GM12801 (cell line): ENCODE results near the gene STK32B.

ENCODE experiments used
- TF ChIP-seq, protein P1 (sequence below): IDR thresholded peaks from one replicate; pipeline ENCODE4 v1.5.1; 2011; ENCODE audit warnings: control low read depth; ENCODE audit not compliant: insufficient read length; ENCODE audit errors: extremely low read depth

Gene STK32B

DNA sequence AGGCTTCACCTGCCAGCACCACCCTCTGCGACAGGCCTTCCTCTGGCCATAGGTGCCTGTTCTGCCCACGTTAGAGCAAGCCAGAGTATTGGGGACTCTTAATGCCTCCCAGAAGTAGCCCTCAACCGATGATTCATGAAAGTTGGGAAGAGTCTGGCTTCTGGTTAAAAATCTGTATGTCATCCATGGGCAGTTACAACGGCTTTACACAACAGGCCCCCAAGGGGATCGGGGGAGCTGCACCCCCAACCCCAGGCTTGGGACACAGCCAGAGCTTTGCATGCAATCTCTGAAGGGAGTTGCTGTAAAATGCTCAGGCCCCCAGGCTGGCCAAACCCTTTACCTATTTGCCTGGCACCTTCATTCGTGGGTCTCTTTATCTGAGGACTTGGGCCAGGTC is 26.6 kb upstream of the STK32B start:
- TF ChIP-seq, protein P1, sequence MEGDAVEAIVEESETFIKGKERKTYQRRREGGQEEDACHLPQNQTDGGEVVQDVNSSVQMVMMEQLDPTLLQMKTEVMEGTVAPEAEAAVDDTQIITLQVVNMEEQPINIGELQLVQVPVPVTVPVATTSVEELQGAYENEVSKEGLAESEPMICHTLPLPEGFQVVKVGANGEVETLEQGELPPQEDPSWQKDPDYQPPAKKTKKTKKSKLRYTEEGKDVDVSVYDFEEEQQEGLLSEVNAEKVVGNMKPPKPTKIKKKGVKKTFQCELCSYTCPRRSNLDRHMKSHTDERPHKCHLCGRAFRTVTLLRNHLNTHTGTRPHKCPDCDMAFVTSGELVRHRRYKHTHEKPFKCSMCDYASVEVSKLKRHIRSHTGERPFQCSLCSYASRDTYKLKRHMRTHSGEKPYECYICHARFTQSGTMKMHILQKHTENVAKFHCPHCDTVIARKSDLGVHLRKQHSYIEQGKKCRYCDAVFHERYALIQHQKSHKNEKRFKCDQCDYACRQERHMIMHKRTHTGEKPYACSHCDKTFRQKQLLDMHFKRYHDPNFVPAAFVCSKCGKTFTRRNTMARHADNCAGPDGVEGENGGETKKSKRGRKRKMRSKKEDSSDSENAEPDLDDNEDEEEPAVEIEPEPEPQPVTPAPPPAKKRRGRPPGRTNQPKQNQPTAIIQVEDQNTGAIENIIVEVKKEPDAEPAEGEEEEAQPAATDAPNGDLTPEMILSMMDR: no peak

DNA sequence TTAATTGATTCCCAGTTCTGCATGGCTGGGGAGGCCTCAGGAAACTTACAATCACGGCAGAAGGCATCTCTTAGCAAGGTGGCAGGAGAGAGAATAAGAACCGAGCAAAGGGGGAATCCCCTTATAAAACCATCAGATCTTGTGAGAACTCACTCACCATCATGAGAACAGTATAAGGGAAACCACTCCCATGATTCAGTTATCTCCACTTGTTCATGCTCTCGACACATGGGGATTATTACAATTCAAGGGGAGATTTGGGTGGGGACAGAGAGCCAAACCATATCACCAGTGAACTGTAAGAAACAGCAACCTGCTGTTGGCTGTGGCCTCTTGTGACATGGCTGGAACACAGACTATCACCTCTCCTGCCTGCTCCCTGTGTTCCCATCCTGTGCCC is 24.9 kb upstream of the STK32B start:
- TF ChIP-seq, protein P1: no peak

DNA sequence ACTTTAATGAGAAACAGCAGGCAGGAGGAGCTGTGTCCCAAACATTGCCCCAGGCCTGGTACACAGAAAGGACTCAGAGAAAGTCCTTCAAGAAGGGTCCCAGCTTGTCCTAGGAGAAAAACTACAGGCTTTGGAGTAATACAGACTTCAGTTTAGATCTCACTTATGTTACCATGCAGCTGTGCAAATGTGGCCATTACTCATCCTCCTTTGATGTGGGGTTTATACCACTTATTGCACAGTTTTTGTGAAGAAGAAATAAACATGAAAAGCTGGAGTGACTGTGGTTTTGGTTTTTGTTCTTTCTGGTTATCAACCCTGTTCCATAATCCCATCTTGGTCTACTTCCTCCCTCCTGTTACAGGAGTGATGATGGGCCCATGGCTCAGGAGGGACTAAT is 23.9 kb upstream of the STK32B start:
- TF ChIP-seq, protein P1: no peak

DNA sequence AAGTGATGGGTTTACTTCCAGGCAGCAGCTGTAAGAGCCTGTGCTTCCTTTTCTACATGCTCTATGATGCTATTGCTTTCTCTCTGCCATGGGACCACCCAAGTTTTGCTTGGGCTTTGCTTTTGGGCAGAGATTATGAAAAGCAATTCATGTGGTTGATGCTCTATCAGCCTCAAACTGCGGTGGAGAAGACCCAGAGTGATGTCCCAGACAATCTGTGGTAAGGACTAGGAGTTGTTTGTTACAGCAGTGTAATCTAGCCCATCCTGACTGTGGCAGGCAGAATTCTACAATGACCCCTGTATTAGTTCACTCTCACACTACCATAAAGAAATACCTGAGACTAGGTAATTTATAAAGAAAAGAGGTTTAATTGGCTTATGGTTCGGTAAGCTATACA is 22.8 kb upstream of the STK32B start:
- TF ChIP-seq, protein P1: no peak

DNA sequence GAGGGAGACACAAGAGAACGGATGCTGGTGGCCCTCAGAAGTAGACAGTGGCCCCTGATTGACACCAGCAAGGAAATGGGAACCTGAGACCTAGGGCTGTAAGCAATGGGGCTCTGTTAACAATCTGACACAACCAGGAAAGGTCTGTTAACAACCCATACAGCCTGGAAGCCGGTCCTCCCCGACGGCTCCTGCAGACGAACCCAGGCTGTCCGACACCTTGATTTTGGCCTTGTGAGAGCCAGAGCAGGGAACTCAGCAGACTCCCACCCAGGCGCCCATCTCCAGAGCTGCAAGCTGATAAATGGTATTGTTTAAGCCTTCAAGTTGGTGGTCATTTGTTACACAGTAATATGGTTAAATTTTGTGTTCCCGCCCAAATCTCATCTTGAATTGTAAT is 21.8 kb upstream of the STK32B start:
- TF ChIP-seq, protein P1: no peak

DNA sequence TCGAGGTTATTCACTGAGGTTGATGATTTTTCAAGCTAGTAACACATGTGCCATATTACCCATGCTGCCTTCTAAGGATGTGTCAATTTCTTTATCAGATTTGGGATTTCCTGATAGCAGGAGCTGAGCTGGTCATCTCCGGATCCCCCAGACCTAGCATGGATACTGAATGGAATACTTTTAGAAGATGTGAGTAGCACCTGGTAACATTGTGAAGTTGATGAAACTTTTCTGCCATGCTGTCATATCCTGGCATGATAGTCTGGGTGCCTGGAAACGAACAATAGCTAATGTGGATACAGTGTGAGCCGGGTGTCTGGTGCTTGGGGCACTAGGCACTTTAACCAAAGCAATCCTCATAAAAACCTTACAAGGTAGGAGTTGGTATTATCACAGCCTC is 21.1 kb upstream of the STK32B start:
- TF ChIP-seq, protein P1: no peak

DNA sequence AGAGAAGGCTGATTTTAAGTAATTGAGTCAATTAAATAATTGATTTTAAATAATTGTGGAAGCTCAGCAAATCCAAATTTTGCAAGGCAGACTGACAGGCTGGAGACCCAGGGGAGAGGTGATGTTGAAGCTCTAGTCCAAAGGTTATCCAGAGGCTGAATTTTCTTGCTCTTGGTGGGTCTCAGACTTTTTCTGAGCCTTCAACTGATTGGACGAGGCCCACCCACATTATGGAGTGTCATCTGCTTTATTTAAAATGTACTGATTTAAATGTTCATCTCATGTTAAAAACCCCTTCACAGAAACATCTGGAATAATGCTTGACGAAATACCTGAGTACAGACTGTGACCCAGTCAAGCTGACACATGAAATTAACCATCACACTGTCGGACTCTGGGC is 20.4 kb upstream of the STK32B start:
- TF ChIP-seq, protein P1: no peak

DNA sequence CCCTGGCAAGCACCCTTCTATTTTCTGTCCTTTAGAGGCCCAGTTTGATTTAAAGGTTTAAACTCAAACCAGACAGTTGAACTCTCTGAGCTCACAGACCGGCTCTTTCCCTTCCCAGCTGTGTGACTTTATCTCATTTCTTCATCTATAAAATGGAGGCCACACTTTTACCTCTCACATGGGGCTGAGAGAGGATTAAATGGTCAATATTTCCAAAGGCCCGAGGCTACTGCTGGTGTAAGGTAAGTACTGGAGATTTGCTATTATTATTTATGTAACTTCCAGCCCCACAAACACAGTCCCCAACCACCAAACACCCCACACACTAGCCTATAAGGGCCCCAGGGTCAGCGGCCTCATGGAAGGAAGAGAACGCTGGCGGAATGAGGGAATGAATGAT is 18.5 kb upstream of the STK32B start:
- TF ChIP-seq, protein P1: no peak
